ENCODE results near the gene GNPDA2. TPM values are rescaled to one million over a fixed set of nuclear protein-coding genes. Genes with fewer than 3 reads are reported as not detected.
A peak's percentile ranks its signal among the peaks of the same experiment; 100 is the strongest.
"Not testable (repeated sequence)": the region's sequence is repeated elsewhere in the genome, so short reads cannot be mapped to it uniquely, and the experiment has no call there.

The GNPDA2 gene
- total RNA-seq, 1 donor from 2014 or later: 18.9 TPM

- no peaks in the 10 kb centered on the region for H3K4me1 Mint-ChIP-seq (ENCODE audit: low read depth)
- no peak overlapping the region for H3K27ac Mint-ChIP-seq (ENCODE audit: unreplicated experiment)
- TF ChIP-seq CTCF (IDR thresholded peaks at IDR 0.05): no peak
- peaks cover 31% of the 10 kb centered on the region for H3K27me3 Mint-ChIP-seq (ENCODE audit: low read depth)
- H3K4me3 Mint-ChIP-seq (ENCODE audit: unreplicated experiment): no peak overlapping the region
- DNase-seq (ENCODE audit: low spot score): no peak
- no peaks in the 10 kb centered on the region for H3K36me3 Mint-ChIP-seq (ENCODE audit: low read depth)
- no peaks in the 10 kb centered on the region for H3K9me3 Mint-ChIP-seq (ENCODE audit: low read depth)
Observed at GRCh38 chr4:44736900-44737299, 10.5 kb upstream of the GNPDA2 start.

GRCh38 chr4:44728694-44729093, 2.3 kb upstream of the GNPDA2 start:
- peaks cover 18% of the 10 kb centered on the region for H3K27me3 Mint-ChIP-seq (ENCODE audit: low read depth)

GRCh38 chr4:44727471-44727870, 1.1 kb upstream of the GNPDA2 start:
- TF ChIP-seq CTCF (IDR thresholded peaks at IDR 0.05): no peak
- no peak for DNase-seq (ENCODE audit: low spot score)
- peaks cover 12% of the 10 kb centered on the region for H3K27me3 Mint-ChIP-seq (ENCODE audit: low read depth)
- no peak overlapping the region for H3K27ac Mint-ChIP-seq (ENCODE audit: unreplicated experiment)
- peaks cover 2% of the 10 kb centered on the region for H3K36me3 Mint-ChIP-seq (ENCODE audit: low read depth)
- H3K4me3 Mint-ChIP-seq (ENCODE audit: unreplicated experiment): no peak overlapping the region
- peaks cover 19% of the 10 kb centered on the region for H3K4me1 Mint-ChIP-seq (ENCODE audit: low read depth)
- H3K9me3 Mint-ChIP-seq (ENCODE audit: low read depth): peaks cover 3% of the 10 kb centered on the region

More at GRCh38 chr4:44728694-44729093, 2.3 kb upstream of the GNPDA2 start:
- not testable (repeated sequence) for H3K36me3 Mint-ChIP-seq (ENCODE audit: low read depth); DNase-seq (ENCODE audit: low spot score); H3K27ac Mint-ChIP-seq (ENCODE audit: unreplicated experiment); H3K4me3 Mint-ChIP-seq (ENCODE audit: unreplicated experiment); H3K9me3 Mint-ChIP-seq (ENCODE audit: low read depth)
- peaks cover 19% of the 10 kb centered on the region for H3K4me1 Mint-ChIP-seq (ENCODE audit: low read depth)

GRCh38 chr4:44725726-44726037, 674 bp downstream of the GNPDA2 start:
- TF ChIP-seq CTCF (IDR thresholded peaks at IDR 0.05): no peak
- H3K36me3 Mint-ChIP-seq (ENCODE audit: low read depth): peaks cover 6% of the 10 kb centered on the region

GRCh38 chr4:44725166-44725565, 1.2 kb downstream of the GNPDA2 start:
- no peak for DNase-seq (ENCODE audit: low spot score)

More at GRCh38 chr4:44725726-44726037, 674 bp downstream of the GNPDA2 start:
- peak overlapping the region; percentile 91 for H3K4me3 Mint-ChIP-seq (ENCODE audit: unreplicated experiment)
- H3K27ac Mint-ChIP-seq (ENCODE audit: unreplicated experiment): peak overlapping the region; percentile 95
- peaks cover 19% of the 10 kb centered on the region for H3K4me1 Mint-ChIP-seq (ENCODE audit: low read depth)
- H3K27me3 Mint-ChIP-seq (ENCODE audit: low read depth): peaks cover 7% of the 10 kb centered on the region
- peaks cover 3% of the 10 kb centered on the region for H3K9me3 Mint-ChIP-seq (ENCODE audit: low read depth)
- no peak for DNase-seq (ENCODE audit: low spot score)

More at GRCh38 chr4:44725166-44725565, 1.2 kb downstream of the GNPDA2 start:
- no peaks in the 10 kb centered on the region for H3K9me3 Mint-ChIP-seq (ENCODE audit: low read depth)
- peak overlapping the region; percentile 91 for H3K4me3 Mint-ChIP-seq (ENCODE audit: unreplicated experiment)
- H3K36me3 Mint-ChIP-seq (ENCODE audit: low read depth): peaks cover 3% of the 10 kb centered on the region
- no peak for TF ChIP-seq CTCF (IDR thresholded peaks at IDR 0.05)
- peak overlapping the region; percentile 53 for H3K27ac Mint-ChIP-seq (ENCODE audit: unreplicated experiment)
- peaks cover 3% of the 10 kb centered on the region for H3K27me3 Mint-ChIP-seq (ENCODE audit: low read depth)
- H3K4me1 Mint-ChIP-seq (ENCODE audit: low read depth): peaks cover 19% of the 10 kb centered on the region
